Measurements from ENCODE around the gene MUC4. TPM values are rescaled to one million over a fixed set of nuclear protein-coding genes. Genes with fewer than 3 reads are reported as not detected.

The MUC4 gene
- total and polyA plus RNA-seq, 2 donors = 0.42 TPM; not detected in 1

Small RNA genes lying within 50 kb of the gene (small RNA-seq; reads per million reads assigned to genes)
- gene MIR570 = not detected

Other genes starting within 250 kb of the MUC4 start
- 11.7 TPM for gene APOD, start 228.0 kb downstream of the MUC4 start, total RNA-seq
- 395 TPM for gene APOD, start 228.0 kb downstream of the MUC4 start, polyA plus RNA-seq
- 12.7 TPM for gene MUC20, start 91.0 kb downstream of the MUC4 start, total RNA-seq
- 6.2 TPM for gene MUC20, start 91.0 kb downstream of the MUC4 start, polyA plus RNA-seq
- gene TNK2, start 96.6 kb upstream of the MUC4 start, total RNA-seq = 8.7 TPM
- gene TNK2, start 96.6 kb upstream of the MUC4 start, polyA plus RNA-seq = 38.3 TPM

All from urinary bladder (tissue), 2 donors.